Kidney epithelial cell (primary cell): Measurements from ENCODE around the gene RAF1. TPM values are rescaled to one million over a fixed set of nuclear protein-coding genes. Genes with fewer than 3 reads are reported as not detected.

Experiments used
- DNase-seq: peaks from one replicate; pipeline ENCODE4 v3.0.0-alpha.2; 2010; ENCODE audit warnings: low read depth
- H3K27me3 ChIP-seq: 2 replicates; pipeline ENCODE4 v1.6.0; 2011; ENCODE audit warnings: low read length; ENCODE audit not compliant: control insufficient read depth, insufficient read depth
- H3K36me3 ChIP-seq: 2 replicates; pipeline ENCODE4 v1.5.1; 2011; ENCODE audit warnings: low read length; ENCODE audit not compliant: control insufficient read depth, insufficient read depth
- H3K4me3 ChIP-seq: 2 replicates; pipeline ENCODE4 v1.5.1; 2011; ENCODE audit warnings: low read depth, mild to moderate bottlenecking, control low read depth, low read length
- total RNA-seq: library from RNA; depleted of rRNA; stranded (reverse); fragments of >200 nt; gene quantifications from 2 replicates; pipeline ENCODE4 v1.2.3, GENCODE V29; 2015
- TF ChIP-seq, protein P1 (sequence below): IDR thresholded peaks from 2 replicates; pipeline ENCODE4 v1.5.1; 2011; ENCODE audit warnings: mild to moderate bottlenecking, moderate library complexity, low read length, control low read depth, inconsistent platforms; ENCODE audit not compliant: insufficient read depth, poor library complexity, severe bottlenecking

The RAF1 gene
- total RNA-seq, 1 donor from 2014 or later: 56.9 TPM

DNA sequence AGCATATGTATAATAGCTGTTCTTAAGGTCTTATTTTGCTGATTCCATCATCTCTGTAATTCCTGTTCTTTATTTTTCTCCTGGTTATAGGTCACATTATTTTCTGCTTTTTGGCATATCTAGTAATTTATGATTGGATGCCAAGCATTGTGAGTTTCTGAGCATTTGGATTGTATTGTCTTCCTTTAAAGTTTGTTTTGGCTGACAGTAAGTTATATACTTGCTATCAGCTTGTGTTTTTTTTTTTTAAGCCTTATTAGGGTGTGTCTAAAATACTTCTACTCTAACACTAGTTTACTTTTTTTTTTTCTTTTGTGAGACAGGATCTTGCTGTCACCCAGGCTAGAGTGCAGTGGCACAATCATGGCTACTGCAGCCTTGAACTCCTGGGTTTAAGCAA is 96.9 kb downstream of the RAF1 start:
- no peaks in the 10 kb centered on the region for H3K27me3 ChIP-seq
- TF ChIP-seq, protein P1, sequence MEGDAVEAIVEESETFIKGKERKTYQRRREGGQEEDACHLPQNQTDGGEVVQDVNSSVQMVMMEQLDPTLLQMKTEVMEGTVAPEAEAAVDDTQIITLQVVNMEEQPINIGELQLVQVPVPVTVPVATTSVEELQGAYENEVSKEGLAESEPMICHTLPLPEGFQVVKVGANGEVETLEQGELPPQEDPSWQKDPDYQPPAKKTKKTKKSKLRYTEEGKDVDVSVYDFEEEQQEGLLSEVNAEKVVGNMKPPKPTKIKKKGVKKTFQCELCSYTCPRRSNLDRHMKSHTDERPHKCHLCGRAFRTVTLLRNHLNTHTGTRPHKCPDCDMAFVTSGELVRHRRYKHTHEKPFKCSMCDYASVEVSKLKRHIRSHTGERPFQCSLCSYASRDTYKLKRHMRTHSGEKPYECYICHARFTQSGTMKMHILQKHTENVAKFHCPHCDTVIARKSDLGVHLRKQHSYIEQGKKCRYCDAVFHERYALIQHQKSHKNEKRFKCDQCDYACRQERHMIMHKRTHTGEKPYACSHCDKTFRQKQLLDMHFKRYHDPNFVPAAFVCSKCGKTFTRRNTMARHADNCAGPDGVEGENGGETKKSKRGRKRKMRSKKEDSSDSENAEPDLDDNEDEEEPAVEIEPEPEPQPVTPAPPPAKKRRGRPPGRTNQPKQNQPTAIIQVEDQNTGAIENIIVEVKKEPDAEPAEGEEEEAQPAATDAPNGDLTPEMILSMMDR: no peak
- H3K36me3 ChIP-seq: no peaks in the 10 kb centered on the region
- no peak for DNase-seq
- no peak overlapping the region for H3K4me3 ChIP-seq

GRCh38 chr3:12562451-12562850 is 101.5 kb downstream of the RAF1 start:
- no peak overlapping the region for H3K4me3 ChIP-seq
- TF ChIP-seq, protein P1: no peak
- DNase-seq: no peak

DNA sequence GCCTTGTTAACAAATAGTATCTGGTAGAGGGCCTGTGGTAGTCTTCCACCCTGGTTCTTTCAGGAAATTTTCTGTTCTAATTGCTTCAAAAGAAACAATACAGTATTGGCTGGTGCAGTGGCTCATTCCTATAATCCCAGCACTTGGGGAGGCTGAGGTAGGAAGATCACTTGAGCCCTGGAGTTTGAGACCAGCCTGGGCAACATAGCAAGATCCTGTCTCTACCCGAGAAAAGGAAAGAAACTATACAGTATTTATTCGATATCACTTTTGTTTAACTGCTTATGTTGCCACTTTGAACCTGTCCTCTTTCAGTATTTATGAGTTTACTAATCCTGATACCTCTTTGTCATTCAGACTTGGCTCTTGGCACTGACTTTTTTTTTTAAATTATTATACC is 102.5 kb downstream of the RAF1 start:
- DNase-seq: no peak
- TF ChIP-seq, protein P1: no peak
- Histone ChIP-seq H3K36me3 (no peaks in the 10 kb centered on the region), H3K4me3 (no peak overlapping the region), H3K27me3 (no peaks in the 10 kb centered on the region)

More at GRCh38 chr3:12562451-12562850, 101.5 kb downstream of the RAF1 start:
- Histone ChIP-seq H3K27me3 (no peaks in the 10 kb centered on the region), H3K36me3 (no peaks in the 10 kb centered on the region)

DNA sequence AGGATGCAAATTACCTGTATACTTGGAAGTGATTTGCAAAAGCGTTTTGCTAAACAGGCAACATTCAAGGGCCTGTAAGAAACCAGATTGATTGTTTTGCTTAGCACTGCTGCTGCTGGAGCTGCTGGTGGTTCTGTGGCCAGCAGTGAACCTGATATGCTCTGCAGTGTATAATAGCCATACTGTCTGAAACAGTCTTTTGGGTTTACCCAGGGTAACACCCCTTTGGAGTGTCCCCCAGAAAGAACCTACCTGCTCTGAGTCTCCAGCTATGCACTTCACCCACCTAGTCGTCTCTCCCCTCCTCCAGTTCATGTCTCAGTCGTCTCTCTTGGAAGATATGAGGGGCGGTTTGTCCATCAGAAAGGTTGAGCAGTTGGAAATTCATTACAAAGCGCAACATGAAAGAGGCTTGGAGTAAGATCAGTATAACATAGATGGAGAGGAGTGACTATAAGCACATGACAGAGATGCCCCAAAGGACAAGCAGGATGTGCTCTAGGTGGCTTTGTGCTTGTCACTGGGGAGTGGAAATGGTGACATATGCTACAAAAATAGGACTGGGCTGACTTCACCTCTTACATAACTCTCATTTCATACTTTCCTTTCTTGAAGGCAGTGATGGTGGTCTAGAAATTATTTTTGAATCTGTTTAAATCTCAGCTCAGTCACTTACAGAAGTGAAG is 103.3 kb downstream of the RAF1 start:
- Histone ChIP-seq H3K27me3 (no peaks in the 10 kb centered on the region), H3K4me3 (no peak overlapping the region), H3K36me3 (no peaks in the 10 kb centered on the region)
- DNase-seq: no peak
- TF ChIP-seq, protein P1: no peak

- H3K4me3 ChIP-seq: no peak overlapping the region
- no peaks in the 10 kb centered on the region for H3K27me3 ChIP-seq
- no peaks in the 10 kb centered on the region for H3K36me3 ChIP-seq
- TF ChIP-seq, protein P1: no peak
- no peak for DNase-seq
These were observed 104.4 kb downstream of the RAF1 start for GRCh38 chr3:12559520-12559919.

DNA sequence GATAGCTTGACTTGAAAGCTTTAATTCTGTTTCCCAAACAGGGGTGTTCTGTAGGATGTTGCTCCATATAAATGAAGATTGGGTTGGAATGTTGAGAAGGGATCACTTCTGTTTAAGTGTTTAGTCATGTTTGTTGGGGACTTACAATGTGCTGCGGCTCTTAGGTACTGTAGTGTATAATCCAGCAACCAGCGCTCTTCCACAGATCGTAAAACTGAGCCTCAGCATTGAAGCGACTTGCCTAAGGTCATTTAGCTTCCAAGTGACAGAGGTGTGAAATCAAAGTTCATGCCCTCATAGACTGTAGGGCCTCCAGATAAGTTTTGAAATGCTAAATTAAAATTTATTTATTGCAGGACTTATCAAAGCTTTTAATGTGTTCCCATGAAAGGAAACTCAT is 105.2 kb downstream of the RAF1 start:
- TF ChIP-seq, protein P1: no peak
- Histone ChIP-seq H3K27me3 (no peaks in the 10 kb centered on the region), H3K4me3 (no peak overlapping the region), H3K36me3 (no peaks in the 10 kb centered on the region)
- no peak for DNase-seq
